Fibroblast of villous mesenchyme (primary cell): Measurements from ENCODE around the gene ENAH. TPM values are rescaled to one million over a fixed set of nuclear protein-coding genes. Genes with fewer than 3 reads are reported as not detected.
A peak's percentile ranks its signal among the peaks of the same experiment; 100 is the strongest.

Source experiments
- DNase-seq: peaks from one replicate; pipeline ENCODE4 v3.0.0-alpha.2; 2010; ENCODE audit warnings: low read depth
- H3K4me3 ChIP-seq: 2 replicates; pipeline ENCODE4 v1.5.1; 2011; ENCODE audit warnings: low read depth, mild to moderate bottlenecking, low read length
- CTCF ChIP-seq: IDR thresholded peaks from 2 replicates; pipeline ENCODE4 v1.5.1; 2012; ENCODE audit warnings: low read depth, mild to moderate bottlenecking, low read length; ENCODE audit not compliant: insufficient read depth
- total RNA-seq: library from RNA; depleted of rRNA; stranded (reverse); fragments of >200 nt; gene quantifications from 2 replicates; pipeline ENCODE4 v1.2.3, GENCODE V29; 2012

ENAH gene
- total RNA-seq, 1 donor: 135 TPM

GRCh38 chr1:225480825-225481434, 172.0 kb downstream of the ENAH start:
- DNase-seq: peak; percentile 33
- peak; percentile 89 for TF ChIP-seq CTCF

GRCh38 chr1:225479996-225480720, 172.8 kb downstream of the ENAH start:
- no peak for TF ChIP-seq CTCF
- H3K4me3 ChIP-seq: no peak overlapping the region
- DNase-seq: no peak

More at GRCh38 chr1:225480825-225481434, 172.0 kb downstream of the ENAH start:
- H3K4me3 ChIP-seq: no peak overlapping the region

GRCh38 chr1:225479341-225479740, 173.6 kb downstream of the ENAH start:
- TF ChIP-seq CTCF: no peak
- DNase-seq: no peak
- no peak overlapping the region for H3K4me3 ChIP-seq

GRCh38 chr1:225477296-225477911, 175.5 kb downstream of the ENAH start:
- TF ChIP-seq CTCF: no peak
- no peak for DNase-seq
- H3K4me3 ChIP-seq: no peak overlapping the region

GRCh38 chr1:225476538-225476988, 176.4 kb downstream of the ENAH start:
- H3K4me3 ChIP-seq: no peak overlapping the region
- no peak for TF ChIP-seq CTCF
- DNase-seq: no peak

- TF ChIP-seq CTCF: no peak
- DNase-seq: no peak
- H3K4me3 ChIP-seq: no peak overlapping the region
These were observed 176.8 kb downstream of the ENAH start for GRCh38 chr1:225476100-225476511.
